Smooth muscle cell (in vitro differentiated cells): ENCODE data around the gene DENND6B. TPM values are rescaled to one million over a fixed set of nuclear protein-coding genes. Genes with fewer than 3 reads are reported as not detected.

ENCODE experiments used
- DNase-seq: peaks from one replicate; lab custom pipeline; 2025; ENCODE audit not compliant: unreplicated experiment; lab: John Stamatoyannopoulos, UW
- H2AFZ ChIP-seq: fragments of 200-600 bp; sonication (generic); 2 replicates; pipeline ENCODE4 v1.6.0; 2016; ENCODE audit warnings: antibody characterized with exemption, low read depth, mild to moderate bottlenecking
- H3F3A ChIP-seq: fragments of 200-600 bp; sonication (generic); 2 replicates; pipeline ENCODE4 v1.6.0; 2017; ENCODE audit warnings: antibody characterized with exemption, low read depth
- H3K27ac ChIP-seq: fragments of 200-600 bp; sonication (generic); 2 replicates; pipeline ENCODE4 v1.5.1; 2016; ENCODE audit warnings: low read depth, mild to moderate bottlenecking
- H3K27me3 ChIP-seq: fragments of 200-600 bp; sonication (generic); 2 replicates; pipeline ENCODE4 v1.6.1; 2016; ENCODE audit warnings: low read depth, mild to moderate bottlenecking
- H3K36me3 ChIP-seq: fragments of 200-600 bp; sonication (generic); 2 replicates; pipeline ENCODE4 v1.5.1; 2016; ENCODE audit warnings: low read depth
- H3K4me1 ChIP-seq: fragments of 200-600 bp; sonication (generic); 2 replicates; pipeline ENCODE4 v1.5.1; 2016; ENCODE audit warnings: low read depth
- H3K4me2 ChIP-seq: fragments of 200-600 bp; sonication (generic); 2 replicates; pipeline ENCODE4 v1.6.0; 2016; ENCODE audit warnings: mild to moderate bottlenecking
- H3K4me3 ChIP-seq: fragments of 200-600 bp; sonication (generic); 2 replicates; pipeline ENCODE4 v1.5.1; 2016; ENCODE audit warnings: mild to moderate bottlenecking
- H3K79me2 ChIP-seq: fragments of 200-600 bp; sonication (generic); 2 replicates; pipeline ENCODE4 v1.6.0; 2016; ENCODE audit warnings: low read depth, mild to moderate bottlenecking
- H3K9ac ChIP-seq: fragments of 200-600 bp; sonication (generic); 2 replicates; pipeline ENCODE4 v1.6.0; 2016; ENCODE audit warnings: low read depth
- H3K9me3 ChIP-seq: fragments of 200-600 bp; sonication (generic); replicated peaks from 2 replicates; pipeline ENCODE4 v1.5.1; 2016; ENCODE audit warnings: low read depth
- H4K20me1 ChIP-seq: fragments of 200-600 bp; sonication (generic); 2 replicates; pipeline ENCODE4 v1.6.0; 2016; ENCODE audit warnings: low read depth
- WGBS: methylation state at CpG from one replicate; pipeline ENCODE4 v1.1.7; 2016; ENCODE audit warnings: low lambda C conversion rate; 5-methylcytosine and 5-hydroxymethylcytosine counted together
- polyA plus RNA-seq: library from polyadenylated mRNA; unstranded; fragments of >200 nt; fragmentation: Nextera tagmentation; extraction: Ambion mirVana; gene quantifications from 2 replicates; pipeline ENCODE4 v1.2.1, GENCODE V29; 2016
- total RNA-seq: library from RNA; depleted of rRNA; stranded (reverse); fragments of >200 nt; gene quantifications from 2 replicates; pipeline ENCODE4 v1.2.3, GENCODE V29; 2014
- TF ChIP-seq, protein P1 (sequence below): fragments of 200-600 bp; sonication (generic); IDR thresholded peaks from 2 replicates; pipeline ENCODE4 v1.5.1; 2017; ENCODE audit warnings: borderline replicate concordance, mild to moderate bottlenecking, antibody characterized with exemption; ENCODE audit not compliant: insufficient read depth, poor library complexity, severe bottlenecking

Gene DENND6B
- total and polyA plus RNA-seq, 2 experiments from 2014 or later = 3.1 to 7.8 TPM

DNA sequence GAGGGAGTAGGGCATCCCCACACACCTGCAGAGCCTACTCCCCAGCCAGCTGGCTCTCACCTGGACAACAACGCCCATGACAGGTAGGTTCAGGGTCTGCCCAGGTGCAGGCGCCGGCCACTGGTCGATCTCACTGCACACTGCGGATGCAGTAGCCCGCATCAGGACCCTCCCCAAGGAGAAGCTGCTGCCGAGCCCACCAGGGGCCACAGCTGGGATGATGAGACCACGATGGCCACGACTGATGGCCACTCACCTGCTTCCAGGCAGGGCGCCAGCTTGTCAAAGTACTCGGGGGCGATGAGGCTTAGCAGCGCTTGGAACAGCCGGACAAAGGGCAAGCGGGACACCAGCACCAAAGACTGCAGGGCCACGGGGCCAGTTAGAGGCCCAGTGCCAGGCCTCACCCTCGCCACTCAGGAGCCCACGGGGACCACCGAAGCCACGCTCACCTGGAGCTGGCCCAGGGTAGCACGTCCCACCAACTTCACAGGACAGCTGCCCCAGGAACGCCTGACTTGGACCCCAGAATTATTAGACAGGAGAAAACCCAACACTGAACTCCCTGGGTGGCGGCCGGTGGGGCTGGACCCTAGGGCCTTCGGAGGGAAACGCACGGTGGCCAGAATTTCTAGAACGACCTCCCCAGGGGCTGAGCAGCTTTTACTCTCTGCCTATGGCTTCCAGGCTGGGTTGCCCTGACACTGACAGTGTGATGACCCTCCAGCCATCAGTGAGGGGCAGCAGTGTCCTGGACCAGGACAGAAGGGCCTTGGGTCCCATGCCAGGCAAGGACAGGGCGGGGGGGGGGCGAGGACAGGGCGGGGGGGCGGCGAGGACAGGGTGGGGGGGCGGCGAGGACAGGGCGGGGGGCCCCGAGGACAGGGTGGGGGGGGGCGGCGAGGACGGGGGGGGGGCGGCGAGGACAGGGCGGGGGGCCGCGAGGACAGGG, 10.4 kb downstream of the DENND6B start:
- H3K4me3 ChIP-seq = no peak overlapping the region
- H3K79me2 ChIP-seq = no peaks in the 10 kb centered on the region
- H4K20me1 ChIP-seq = no peaks in the 10 kb centered on the region
- H3K36me3 ChIP-seq = no peaks in the 10 kb centered on the region
- H3K4me2 ChIP-seq = no peak overlapping the region
- DNase-seq = no peak
- TF ChIP-seq, protein P1, sequence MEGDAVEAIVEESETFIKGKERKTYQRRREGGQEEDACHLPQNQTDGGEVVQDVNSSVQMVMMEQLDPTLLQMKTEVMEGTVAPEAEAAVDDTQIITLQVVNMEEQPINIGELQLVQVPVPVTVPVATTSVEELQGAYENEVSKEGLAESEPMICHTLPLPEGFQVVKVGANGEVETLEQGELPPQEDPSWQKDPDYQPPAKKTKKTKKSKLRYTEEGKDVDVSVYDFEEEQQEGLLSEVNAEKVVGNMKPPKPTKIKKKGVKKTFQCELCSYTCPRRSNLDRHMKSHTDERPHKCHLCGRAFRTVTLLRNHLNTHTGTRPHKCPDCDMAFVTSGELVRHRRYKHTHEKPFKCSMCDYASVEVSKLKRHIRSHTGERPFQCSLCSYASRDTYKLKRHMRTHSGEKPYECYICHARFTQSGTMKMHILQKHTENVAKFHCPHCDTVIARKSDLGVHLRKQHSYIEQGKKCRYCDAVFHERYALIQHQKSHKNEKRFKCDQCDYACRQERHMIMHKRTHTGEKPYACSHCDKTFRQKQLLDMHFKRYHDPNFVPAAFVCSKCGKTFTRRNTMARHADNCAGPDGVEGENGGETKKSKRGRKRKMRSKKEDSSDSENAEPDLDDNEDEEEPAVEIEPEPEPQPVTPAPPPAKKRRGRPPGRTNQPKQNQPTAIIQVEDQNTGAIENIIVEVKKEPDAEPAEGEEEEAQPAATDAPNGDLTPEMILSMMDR = no peak
- no peak overlapping the region for H2AFZ ChIP-seq
- H3K27me3 ChIP-seq = no peaks in the 10 kb centered on the region
- no peak overlapping the region for H3K27ac ChIP-seq
- 93% methylated on average over 32 of the region's 45 CpGs for WGBS
- H3K4me1 ChIP-seq = no peaks in the 10 kb centered on the region
- H3F3A ChIP-seq = no peaks in the 10 kb centered on the region
- no peaks in the 10 kb centered on the region for H3K9me3 ChIP-seq
- no peak overlapping the region for H3K9ac ChIP-seq

DNA sequence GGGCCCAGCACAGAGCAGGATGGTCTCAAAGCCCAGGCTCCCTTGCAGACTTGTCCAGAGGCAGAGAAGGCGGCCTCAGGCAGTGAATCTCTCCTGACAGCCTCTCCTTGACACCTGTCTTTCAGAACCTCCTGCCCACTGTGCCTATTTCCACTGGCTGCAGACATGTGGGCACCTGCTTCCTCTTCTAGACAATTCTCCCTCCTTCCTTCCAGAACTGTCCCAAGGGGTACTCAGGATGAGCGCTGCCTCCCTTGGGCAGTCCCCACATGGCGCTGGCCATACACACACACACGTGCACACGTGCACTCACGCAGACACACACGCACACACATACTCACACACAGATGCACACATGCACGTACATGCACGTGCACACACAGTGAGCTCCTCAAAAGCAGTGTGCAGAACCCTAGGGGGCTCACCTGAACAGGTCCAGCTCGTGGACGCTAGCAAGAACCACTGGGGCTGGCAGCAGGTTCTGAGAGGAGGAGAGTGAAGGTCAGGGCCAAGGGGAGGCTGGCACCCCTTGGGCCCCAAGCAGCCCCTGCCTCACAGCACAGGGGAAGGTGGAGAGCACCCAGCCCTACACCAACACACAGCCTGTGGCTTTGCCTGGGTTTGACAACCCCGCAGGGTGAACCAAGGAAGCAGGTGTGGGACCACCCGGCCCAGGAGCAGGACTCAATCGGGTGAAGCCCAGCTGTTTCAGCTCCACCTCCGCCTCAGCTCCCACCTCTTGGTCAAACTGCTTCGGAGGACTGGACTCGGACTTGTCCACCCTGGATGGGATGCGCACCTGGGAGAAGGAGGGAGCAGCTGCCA, 11.3 kb downstream of the DENND6B start:
- WGBS = 93% methylated on average over 18 of the region's 18 CpGs
- Histone ChIP-seq H3K27me3 (no peaks in the 10 kb centered on the region), H3K9me3 (no peaks in the 10 kb centered on the region), H3K27ac (no peak overlapping the region), H2AFZ (no peak overlapping the region), H3K4me2 (no peak overlapping the region), H3K9ac (no peak overlapping the region), H3K4me3 (no peak overlapping the region), H3F3A (no peaks in the 10 kb centered on the region), H3K4me1 (no peaks in the 10 kb centered on the region), H4K20me1 (no peaks in the 10 kb centered on the region), H3K79me2 (no peaks in the 10 kb centered on the region), H3K36me3 (no peaks in the 10 kb centered on the region)
- no peak for DNase-seq
- TF ChIP-seq, protein P1 = no peak

GRCh38 chr22:50314455-50315288, 12.1 kb downstream of the DENND6B start:
- H3K9ac ChIP-seq = no peak overlapping the region
- no peak overlapping the region for H3K27ac ChIP-seq
- no peaks in the 10 kb centered on the region for H3K27me3 ChIP-seq
- no peak overlapping the region for H3K4me2 ChIP-seq
- TF ChIP-seq, protein P1 = no peak
- WGBS = 75% methylated on average over 32 of the region's 33 CpGs
- H4K20me1 ChIP-seq = no peaks in the 10 kb centered on the region
- H3K36me3 ChIP-seq = no peaks in the 10 kb centered on the region
- H3K4me3 ChIP-seq = no peak overlapping the region
- H3K79me2 ChIP-seq = no peaks in the 10 kb centered on the region
- no peak for DNase-seq
- H3K4me1 ChIP-seq = no peaks in the 10 kb centered on the region
- H3K9me3 ChIP-seq = no peaks in the 10 kb centered on the region
- H2AFZ ChIP-seq = no peak overlapping the region
- no peaks in the 10 kb centered on the region for H3F3A ChIP-seq
